IMR-90 (cell line): ENCODE measurements around the gene GPR39. TPM values are rescaled to one million over a fixed set of nuclear protein-coding genes. Genes with fewer than 3 reads are reported as not detected.

ENCODE experiments used
- ATAC-seq: fragments of 200-7000 bp; cut with Tn5 transposase; 2 replicates; pipeline ENCODE4 v1.9.1; 2020; ENCODE audit warnings: low read depth, mild to moderate bottlenecking, moderate library complexity
- BruUV-seq: library from RNA; stranded (reverse); fragments of 400-500 nt; replicated peaks from 2 replicates; lab custom pipeline; 2021; lab: Mats Ljungman, UMichigan
- CTCF ChIA-PET: fragments of 300-600 bp; formaldehyde crosslinking; extraction: SDS; loops from one replicate; lab custom pipeline; 2021; ENCODE audit warnings: antibody characterized with exemption; lab: Yijun Ruan, JAX
- POLR2A ChIA-PET: fragments of 300-600 bp; sonication (Branson Sonifier 250); formaldehyde crosslinking; loops from one replicate; lab custom pipeline; 2022; ENCODE audit warnings: antibody characterized with exemption; ENCODE audit not compliant: unreplicated experiment; lab: Charles Lee
- DNase-seq: peaks from one replicate; pipeline ENCODE4 v3.0.0; 2013
- H2AFZ ChIP-seq: replicated peaks from 2 replicates; pipeline ENCODE3; 2013; ENCODE audit warnings: low read length, mild to moderate bottlenecking; ENCODE audit not compliant: poor library complexity
- H2AK5ac ChIP-seq: 2 replicates; pipeline ENCODE4 v1.6.1; 2013; ENCODE audit warnings: low read depth, low read length, inconsistent platforms
- H2AK9ac ChIP-seq: replicated peaks from 2 replicates; pipeline ENCODE3; 2013; ENCODE audit warnings: mild to moderate bottlenecking, low read depth, low read length, moderate library complexity; ENCODE audit not compliant: poor library complexity
- H2BK120ac ChIP-seq: 2 replicates; pipeline ENCODE4 v1.6.1; 2013; ENCODE audit warnings: low read depth, low read length, inconsistent platforms
- H2BK15ac ChIP-seq: 3 replicates; pipeline ENCODE4 v1.6.1; 2013; ENCODE audit warnings: low read depth, low read length, inconsistent platforms
- H2BK20ac ChIP-seq: 2 replicates; pipeline ENCODE4 v1.6.1; 2013; ENCODE audit warnings: low read depth, mild to moderate bottlenecking, inconsistent platforms, low read length, moderate library complexity
- H2BK5ac ChIP-seq: 2 replicates; pipeline ENCODE4 v1.6.1; 2013; ENCODE audit warnings: mild to moderate bottlenecking, low read depth, low read length, inconsistent platforms; ENCODE audit not compliant: poor library complexity, severe bottlenecking
- H3K14ac ChIP-seq: replicated peaks from 2 replicates; pipeline ENCODE4 v1.6.1; 2013; ENCODE audit warnings: low read depth, low read length, inconsistent platforms
- H3K18ac ChIP-seq: 2 replicates; pipeline ENCODE4 v1.6.1; 2013; ENCODE audit warnings: low read depth, low read length, control low read depth
- H3K23ac ChIP-seq: 2 replicates; pipeline ENCODE4 v1.6.1; 2013; ENCODE audit warnings: low read depth, low read length, inconsistent platforms
- H3K27ac ChIP-seq: 2 replicates; pipeline ENCODE4 v1.5.1; 2013; ENCODE audit warnings: mild to moderate bottlenecking, control low read depth, low read length; ENCODE audit not compliant: insufficient read depth
- H3K27me3 ChIP-seq: 2 replicates; pipeline ENCODE4 v1.6.1; 2013; ENCODE audit warnings: low read length; ENCODE audit not compliant: control insufficient read depth, insufficient read depth
- H3K36me3 ChIP-seq: 2 replicates; pipeline ENCODE4 v1.6.1; 2013; ENCODE audit warnings: low read length, mixed read lengths; ENCODE audit not compliant: control insufficient read depth, insufficient read depth
- H3K4ac ChIP-seq: 2 replicates; pipeline ENCODE4 v1.6.1; 2013; ENCODE audit warnings: low read depth, low read length, inconsistent platforms
- H3K4me1 ChIP-seq: 2 replicates; pipeline ENCODE4 v1.6.1; 2013; ENCODE audit warnings: low read length, mixed read lengths; ENCODE audit not compliant: control insufficient read depth, insufficient read depth
- H3K4me2 ChIP-seq: 2 replicates; pipeline ENCODE4 v1.6.1; 2013; ENCODE audit warnings: low read depth, mild to moderate bottlenecking, control low read depth, low read length, moderate library complexity
- H3K4me3 ChIP-seq: 2 replicates; pipeline ENCODE4 v1.5.1; 2013; ENCODE audit warnings: low read depth, mild to moderate bottlenecking, control low read depth, low read length, moderate library complexity; ENCODE audit not compliant: insufficient read depth
- H3K56ac ChIP-seq: 2 replicates; pipeline ENCODE4 v1.6.1; 2013; ENCODE audit warnings: low read length, inconsistent platforms; ENCODE audit not compliant: insufficient read depth; ENCODE audit errors: extremely low read depth
- H3K79me1 ChIP-seq, 2 experiments: 2 replicates each; pipeline ENCODE4 v1.6.1; 2013; ENCODE audit warnings: low read length in 2 of 2, inconsistent platforms in 1 of 2, low read depth in 1 of 2
- H3K9ac ChIP-seq: 2 replicates; pipeline ENCODE4 v1.6.1; 2013; ENCODE audit warnings: low read depth, low read length, control low read depth
- H3K9me1 ChIP-seq: 2 replicates; pipeline ENCODE4 v1.6.1; 2013; ENCODE audit warnings: low read length, inconsistent platforms; ENCODE audit not compliant: insufficient read depth
- H3K9me3 ChIP-seq: 2 replicates; pipeline ENCODE4 v1.6.1; 2013; ENCODE audit warnings: low read length; ENCODE audit not compliant: control insufficient read depth, insufficient read depth
- H4K20me1 ChIP-seq: 2 replicates; pipeline ENCODE4 v1.6.1; 2013; ENCODE audit warnings: low read length, inconsistent platforms; ENCODE audit not compliant: insufficient read depth
- H4K5ac ChIP-seq: 2 replicates; pipeline ENCODE4 v1.6.1; 2013; ENCODE audit warnings: mild to moderate bottlenecking, low read depth, low read length, control low read depth
- H4K8ac ChIP-seq, 2 experiments: 2 replicates each; pipeline ENCODE4 v1.6.1; 2013; ENCODE audit warnings: low read depth in 2 of 2, low read length in 2 of 2, control low read depth in 1 of 2, inconsistent platforms in 1 of 2
- H4K91ac ChIP-seq: 2 replicates; pipeline ENCODE4 v1.6.1; 2013; ENCODE audit warnings: low read depth, low read length, inconsistent platforms; ENCODE audit not compliant: insufficient read depth
- BHLHE40 ChIP-seq: fragments of 150-350 bp; IDR thresholded peaks from 2 replicates; pipeline ENCODE4 v1.6.1; 2016; ENCODE audit warnings: mild to moderate bottlenecking, low read depth, low read length
- CEBPB ChIP-seq: IDR thresholded peaks from 2 replicates; pipeline ENCODE4 v1.6.1; 2012; ENCODE audit warnings: low read depth, low read length, improper control_type of control experiment
- CHD1 ChIP-seq: IDR thresholded peaks from 2 replicates; pipeline ENCODE4 v1.6.1; 2012; ENCODE audit warnings: low read depth, low read length, improper control_type of control experiment
- FOS ChIP-seq: fragments of 150-350 bp; IDR thresholded peaks from 2 replicates; pipeline ENCODE4 v1.6.1; 2016; ENCODE audit warnings: low read depth, low read length
- MAFK ChIP-seq: IDR thresholded peaks from 2 replicates; pipeline ENCODE4 v1.6.1; 2012; ENCODE audit warnings: low read depth, low read length, improper control_type of control experiment
- MAZ ChIP-seq: IDR thresholded peaks from 2 replicates; pipeline ENCODE4 v1.6.1; 2012; ENCODE audit warnings: low read depth, mild to moderate bottlenecking, low read length, improper control_type of control experiment, moderate library complexity, borderline replicate concordance
- MXI1 ChIP-seq: IDR thresholded peaks from 2 replicates; pipeline ENCODE4 v1.6.1; 2012; ENCODE audit warnings: low read depth, mild to moderate bottlenecking, low read length, moderate library complexity, borderline replicate concordance
- NFE2L2 ChIP-seq: fragments of 150-350 bp; IDR thresholded peaks from 2 replicates; pipeline ENCODE4 v1.6.1; 2016; ENCODE audit warnings: low read depth, mild to moderate bottlenecking, low read length
- POLR2A ChIP-seq: IDR thresholded peaks from 2 replicates; pipeline ENCODE4 v1.6.1; 2012; ENCODE audit warnings: mild to moderate bottlenecking, low read depth, low read length
- RAD21 ChIP-seq: IDR thresholded peaks from 2 replicates; pipeline ENCODE4 v1.6.1; 2012; ENCODE audit warnings: low read length, improper control_type of control experiment
- RCOR1 ChIP-seq: IDR thresholded peaks from 2 replicates; pipeline ENCODE4 v1.6.1; 2012; ENCODE audit warnings: mild to moderate bottlenecking, low read length, improper control_type of control experiment; ENCODE audit not compliant: insufficient replicate concordance
- RFX5 ChIP-seq: IDR thresholded peaks from 2 replicates; pipeline ENCODE4 v1.8.0; 2012; ENCODE audit warnings: low read depth, mild to moderate bottlenecking, low read length, moderate library complexity
- SMC3 ChIP-seq: fragments of 150-350 bp; IDR thresholded peaks from 2 replicates; pipeline ENCODE4 v1.6.1; 2016; ENCODE audit warnings: low read depth, mild to moderate bottlenecking, antibody characterized with exemption, low read length, moderate library complexity
- WGBS, 2 experiments: methylation state at CpG; one replicate each; pipeline versions ENCODE4 v1.1.5 to v1.1.7; 2013; ENCODE audit warnings: missing lambda C conversion rate in 2 of 2; ENCODE audit not compliant: insufficient read length in 1 of 2; ENCODE audit errors: extremely low coverage in 2 of 2; 5-methylcytosine and 5-hydroxymethylcytosine counted together
- dilution Hi-C: fragments of 300-500 bp; cut with HindIII; formaldehyde crosslinking; loops from one replicate; pipeline ENCODE4 v1.14.3; 2018; ENCODE audit warnings: low sequenced_read_pairs; ENCODE audit not compliant: unreplicated experiment
- in situ Hi-C: fragments of 300-500 bp; cut with MboI; formaldehyde crosslinking; loops from 3 replicates; pipeline ENCODE4 v1.14.3; 2019; ENCODE audit warnings: low sequenced_read_pairs, inconsistent platforms, mixed read lengths
- intact Hi-C: fragments of 100-400 bp; cut with micrococcal nuclease; formaldehyde crosslinking; loops from 2 replicates; pipeline ENCODE4 v1.10.0; 2022
- polyA plus RNA-seq, 3 experiments: library from polyadenylated mRNA; depleted of rRNA; stranded (reverse); fragments of >200 nt; gene quantifications; 2 replicates each; pipeline ENCODE4 v1.2.3, GENCODE V29; 2012; ENCODE audit warnings: low replicate concordance in 1 of 3
- total RNA-seq: library from RNA; depleted of rRNA; stranded (reverse); fragments of >200 nt; gene quantifications from 2 replicates; pipeline ENCODE4 v1.2.3, GENCODE V29; 2012
- TF ChIP-seq, protein P1 (sequence below): fragments of 150-350 bp; IDR thresholded peaks from 2 replicates; pipeline ENCODE4 v1.6.1; 2016; ENCODE audit warnings: low read depth, mild to moderate bottlenecking, low read length, moderate library complexity, borderline replicate concordance
- TF ChIP-seq, protein P2 (sequence below): conservative IDR thresholded peaks from 2 replicates; pipeline ENCODE4 v1.5.1; 2012; ENCODE audit warnings: mild to moderate bottlenecking, low read depth, low read length, improper control_type of control experiment
- TF ChIP-seq, protein P3 (sequence below): fragments of 150-350 bp; IDR thresholded peaks from 2 replicates; pipeline ENCODE4 v1.6.1; 2017; ENCODE audit warnings: mild to moderate bottlenecking, antibody characterized with exemption, low read length, low read depth

GPR39 gene
- total and polyA plus RNA-seq, 2 of the 4 experiments (the other 2 are of a cell fraction) = 4.4 to 9.0 TPM

DNA sequence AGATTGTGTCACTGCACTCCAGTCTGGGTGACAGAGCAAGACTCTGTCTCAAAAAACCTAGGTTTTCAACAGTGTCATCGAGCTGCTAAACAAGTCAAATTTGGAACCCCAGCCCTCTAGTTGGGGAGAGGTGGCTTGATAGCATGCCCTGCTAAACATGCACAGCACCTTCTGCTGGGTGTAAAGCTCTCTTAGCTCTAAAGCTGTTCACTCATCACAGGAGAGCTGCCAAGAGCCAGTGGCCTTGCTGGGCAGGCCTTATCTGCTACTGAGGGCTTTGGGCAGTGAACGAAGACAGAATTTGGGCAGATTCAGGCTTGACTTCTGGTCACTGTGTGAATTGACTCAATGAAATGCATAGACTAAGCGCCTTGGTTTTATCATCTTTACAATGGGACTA lies 152.1 kb downstream of the GPR39 start:
- WGBS, 2 experiments = 57% methylated on average over 2 of the region's 3 CpGs; no CpG with 5 or more reads in 1 of the 2 experiments
- POLR2A ChIA-PET = no interaction called here

More for the DNA sequence above, 152.1 kb downstream of the GPR39 start:
- Histone ChIP-seq H2BK5ac (no peak overlapping the region), H4K91ac (no peak overlapping the region), H4K20me1 (no peaks in the 10 kb centered on the region), H2BK15ac (no peak overlapping the region), H3K4me1 (no peaks in the 10 kb centered on the region), H3K9me3 (no peaks in the 10 kb centered on the region), H3K4ac (no peak overlapping the region), H3K14ac (no peak overlapping the region), H3K23ac (no peak overlapping the region), H3K27ac (no peak overlapping the region), H3K36me3 (no peaks in the 10 kb centered on the region), H4K8ac (no peak overlapping the region), H3K79me1 (no peaks in the 10 kb centered on the region), H2AK9ac (no peak overlapping the region), H3K9ac (no peak overlapping the region), H2BK20ac (no peak overlapping the region), H2AFZ (no peak overlapping the region), H3K9me1 (no peaks in the 10 kb centered on the region; the same call in 1 of the 2 replicates), H3K4me3 (no peak overlapping the region), H3K27me3 (peaks cover 14% of the 10 kb centered on the region), H3K18ac (no peak overlapping the region), H3K56ac (no peak overlapping the region), H2AK5ac (no peak overlapping the region), H2BK120ac (no peak overlapping the region), H3K4me2 (no peak overlapping the region), H4K5ac (no peak overlapping the region)
- dilution Hi-C loops = no loop called here
- in situ Hi-C loops = no loop called here
- TF ChIP-seq, protein P1, sequence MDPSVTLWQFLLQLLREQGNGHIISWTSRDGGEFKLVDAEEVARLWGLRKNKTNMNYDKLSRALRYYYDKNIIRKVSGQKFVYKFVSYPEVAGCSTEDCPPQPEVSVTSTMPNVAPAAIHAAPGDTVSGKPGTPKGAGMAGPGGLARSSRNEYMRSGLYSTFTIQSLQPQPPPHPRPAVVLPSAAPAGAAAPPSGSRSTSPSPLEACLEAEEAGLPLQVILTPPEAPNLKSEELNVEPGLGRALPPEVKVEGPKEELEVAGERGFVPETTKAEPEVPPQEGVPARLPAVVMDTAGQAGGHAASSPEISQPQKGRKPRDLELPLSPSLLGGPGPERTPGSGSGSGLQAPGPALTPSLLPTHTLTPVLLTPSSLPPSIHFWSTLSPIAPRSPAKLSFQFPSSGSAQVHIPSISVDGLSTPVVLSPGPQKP = no peak
- TF ChIP-seq, protein P2, sequence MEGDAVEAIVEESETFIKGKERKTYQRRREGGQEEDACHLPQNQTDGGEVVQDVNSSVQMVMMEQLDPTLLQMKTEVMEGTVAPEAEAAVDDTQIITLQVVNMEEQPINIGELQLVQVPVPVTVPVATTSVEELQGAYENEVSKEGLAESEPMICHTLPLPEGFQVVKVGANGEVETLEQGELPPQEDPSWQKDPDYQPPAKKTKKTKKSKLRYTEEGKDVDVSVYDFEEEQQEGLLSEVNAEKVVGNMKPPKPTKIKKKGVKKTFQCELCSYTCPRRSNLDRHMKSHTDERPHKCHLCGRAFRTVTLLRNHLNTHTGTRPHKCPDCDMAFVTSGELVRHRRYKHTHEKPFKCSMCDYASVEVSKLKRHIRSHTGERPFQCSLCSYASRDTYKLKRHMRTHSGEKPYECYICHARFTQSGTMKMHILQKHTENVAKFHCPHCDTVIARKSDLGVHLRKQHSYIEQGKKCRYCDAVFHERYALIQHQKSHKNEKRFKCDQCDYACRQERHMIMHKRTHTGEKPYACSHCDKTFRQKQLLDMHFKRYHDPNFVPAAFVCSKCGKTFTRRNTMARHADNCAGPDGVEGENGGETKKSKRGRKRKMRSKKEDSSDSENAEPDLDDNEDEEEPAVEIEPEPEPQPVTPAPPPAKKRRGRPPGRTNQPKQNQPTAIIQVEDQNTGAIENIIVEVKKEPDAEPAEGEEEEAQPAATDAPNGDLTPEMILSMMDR = no peak
- TF ChIP-seq MAFK (no peak), CEBPB (no peak), SMC3 (no peak), BHLHE40 (no peak), POLR2A (no peak), RCOR1 (no peak), RAD21 (no peak), NFE2L2 (no peak), MAZ (no peak), MXI1 (no peak), CHD1 (no peak), RFX5 (no peak), FOS (no peak)
- TF ChIP-seq, protein P3, sequence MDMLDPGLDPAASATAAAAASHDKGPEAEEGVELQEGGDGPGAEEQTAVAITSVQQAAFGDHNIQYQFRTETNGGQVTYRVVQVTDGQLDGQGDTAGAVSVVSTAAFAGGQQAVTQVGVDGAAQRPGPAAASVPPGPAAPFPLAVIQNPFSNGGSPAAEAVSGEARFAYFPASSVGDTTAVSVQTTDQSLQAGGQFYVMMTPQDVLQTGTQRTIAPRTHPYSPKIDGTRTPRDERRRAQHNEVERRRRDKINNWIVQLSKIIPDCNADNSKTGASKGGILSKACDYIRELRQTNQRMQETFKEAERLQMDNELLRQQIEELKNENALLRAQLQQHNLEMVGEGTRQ = no peak
- ATAC-seq (no peak), DNase-seq (no peak)
- CTCF ChIA-PET = no interaction called here
- intact Hi-C loops = no loop called here
- no TSS peak for BruUV-seq
